Lower leg skin (tissue), 4 donors: ENCODE results near the gene SMC6. TPM values are rescaled to one million over a fixed set of nuclear protein-coding genes. Genes with fewer than 3 reads are reported as not detected.

ENCODE experiments used
- DNase-seq, 2 donors: peaks; one replicate each; pipeline ENCODE4 v3.0.0-alpha.2; 2019; ENCODE audit warnings: low spot score in 2 of 2
- H3K4me3 ChIP-seq: fragments of 200-600 bp; sonication (generic); 2 replicates; pipeline ENCODE4 v1.5.1; 2017; ENCODE audit warnings: mild to moderate bottlenecking, low read depth; ENCODE audit not compliant: poor library complexity, severe bottlenecking
- CTCF ChIP-seq, 3 donors: fragments of 450-650 bp; IDR thresholded peaks; one replicate each; pipeline ENCODE4 v1.5.1; 2016; ENCODE audit warnings: antibody characterized with exemption in 3 of 3, mild to moderate bottlenecking in 3 of 3, moderate library complexity in 2 of 3
- POLR2A ChIP-seq, 2 donors: fragments of 450-650 bp; IDR thresholded peaks; one replicate each; pipeline ENCODE4 v1.6.1; 2016 to 2017; ENCODE audit warnings: antibody characterized with exemption in 2 of 2, mild to moderate bottlenecking in 1 of 2, moderate library complexity in 1 of 2
- WGBS, 2 donors: methylation state at CpG; one replicate each; pipeline ENCODE4 v1.1.5; 2018; 5-methylcytosine and 5-hydroxymethylcytosine counted together
- intact Hi-C: fragments of 100-400 bp; cut with DNase I; formaldehyde crosslinking; loops from one replicate; pipeline ENCODE4 v1.15.0; 2023; ENCODE audit warnings: low total_unique reads
- total RNA-seq, 4 donors: library from RNA; depleted of rRNA; stranded (reverse); fragments of >200 nt; gene quantifications; one replicate each; pipeline ENCODE4 v1.1.0, GENCODE V29; 2016

Gene SMC6
- total RNA-seq, 4 donors from 2014 or later = 14.2 to 17.9 (median 15.4) TPM

- 85 to 86% methylated on average over 4 of the region's 4 CpGs for WGBS, 2 donors
- no peak overlapping the region for H3K4me3 ChIP-seq
- TF ChIP-seq CTCF (IDR thresholded peaks at IDR 0.05) (no peak), POLR2A (IDR thresholded peaks at IDR 0.05) (no peak)
- intact Hi-C loops = no loop called here
- DNase-seq = no peak
Measured at GRCh38 chr2:17644997-17645720, 108.5 kb downstream of the SMC6 start.

DNA sequence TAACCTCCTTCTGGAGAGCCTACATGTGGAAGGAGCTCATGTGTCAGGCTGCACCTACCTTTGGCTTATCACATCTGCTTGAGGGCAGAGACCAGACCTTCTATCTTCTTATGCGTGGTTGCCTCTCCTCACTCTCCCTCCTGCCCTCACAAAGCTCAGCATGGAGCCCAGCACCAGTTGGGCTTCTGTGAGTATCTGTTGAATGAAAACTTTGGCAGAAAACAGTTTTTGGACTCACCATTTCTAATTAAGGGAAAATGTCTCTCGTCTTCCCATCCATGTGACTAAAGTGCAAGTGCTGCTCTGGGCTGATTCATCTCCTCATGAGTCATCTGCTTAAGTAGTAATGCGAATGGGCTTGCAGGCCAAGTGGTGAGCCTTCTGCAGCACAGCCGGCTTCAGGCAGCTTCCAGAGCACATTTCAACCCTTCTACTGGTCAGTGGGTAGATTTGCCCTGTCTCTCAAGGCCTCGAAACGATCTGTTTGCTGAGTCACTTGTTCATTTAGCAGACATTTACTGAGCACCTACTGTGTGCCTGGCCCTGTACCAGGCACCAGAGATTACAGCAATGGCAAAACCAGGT lies 110.5 kb downstream of the SMC6 start:
- intact Hi-C loops = no loop called here
- TF ChIP-seq CTCF (IDR thresholded peaks at IDR 0.05) (no peak), POLR2A (IDR thresholded peaks at IDR 0.05) (no peak)
- peak in 1 of 2 donors; percentile 58 for DNase-seq
- WGBS, 2 donors = 29 to 32% methylated on average over 6 of the region's 6 CpGs
- H3K4me3 ChIP-seq = no peak overlapping the region

DNA sequence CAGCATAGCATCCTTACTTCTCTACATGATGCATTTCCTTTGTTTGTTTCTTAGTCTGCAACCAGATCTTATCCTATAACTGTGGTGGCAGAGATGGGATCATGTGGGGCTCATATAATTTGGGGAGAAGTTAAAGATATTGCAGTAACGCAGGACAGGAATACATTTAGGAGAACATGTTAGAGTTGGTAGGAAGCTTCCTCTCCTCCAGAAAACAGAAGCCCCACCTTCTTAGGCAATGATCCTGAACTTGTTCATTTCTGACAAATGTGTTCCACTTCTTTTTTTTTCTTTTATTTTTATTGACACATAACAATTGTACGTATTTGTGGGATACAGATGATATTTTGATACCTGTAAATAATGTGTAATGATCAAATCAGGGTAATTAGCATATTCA lies 113.2 kb downstream of the SMC6 start:
- H3K4me3 ChIP-seq = no peak overlapping the region
- no peak for DNase-seq
- WGBS, 2 donors = 92% methylated on average over 2 of the region's 2 CpGs
- TF ChIP-seq CTCF (IDR thresholded peaks at IDR 0.05) (no peak), POLR2A (IDR thresholded peaks at IDR 0.05) (no peak)
- intact Hi-C loops = no loop called here

DNA sequence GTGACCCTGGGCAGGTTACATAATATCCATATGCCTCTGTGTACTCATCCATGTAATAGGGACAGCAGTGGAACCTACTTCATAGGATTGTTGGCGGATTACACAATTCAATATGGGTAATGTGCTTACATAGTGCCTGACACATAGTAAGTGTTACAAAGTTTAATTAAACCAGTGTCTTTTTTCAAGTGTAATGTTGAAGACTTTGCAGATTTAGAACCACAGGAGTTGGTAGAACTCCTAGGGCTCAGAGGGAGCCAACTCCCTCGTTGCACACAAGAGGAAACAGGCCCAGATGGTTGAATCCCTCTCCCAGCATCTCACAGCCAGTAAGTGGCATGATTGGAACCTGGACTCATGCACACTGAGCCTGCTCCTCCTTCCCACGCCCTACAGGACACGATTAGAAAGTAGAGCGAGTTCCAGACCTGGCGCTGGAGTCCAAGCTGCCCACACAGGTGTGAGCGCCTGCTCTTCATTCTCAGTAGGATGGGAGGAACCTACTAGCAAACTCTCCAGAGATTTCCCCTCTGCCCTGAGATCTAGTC lies 115.3 kb downstream of the SMC6 start:
- TF ChIP-seq CTCF (IDR thresholded peaks at IDR 0.05) (no peak), POLR2A (IDR thresholded peaks at IDR 0.05) (no peak)
- no peak for DNase-seq
- no peak overlapping the region for H3K4me3 ChIP-seq
- intact Hi-C loops = no loop called here
- WGBS, 2 donors = 89 to 92% methylated on average over 7 of the region's 7 CpGs

DNA sequence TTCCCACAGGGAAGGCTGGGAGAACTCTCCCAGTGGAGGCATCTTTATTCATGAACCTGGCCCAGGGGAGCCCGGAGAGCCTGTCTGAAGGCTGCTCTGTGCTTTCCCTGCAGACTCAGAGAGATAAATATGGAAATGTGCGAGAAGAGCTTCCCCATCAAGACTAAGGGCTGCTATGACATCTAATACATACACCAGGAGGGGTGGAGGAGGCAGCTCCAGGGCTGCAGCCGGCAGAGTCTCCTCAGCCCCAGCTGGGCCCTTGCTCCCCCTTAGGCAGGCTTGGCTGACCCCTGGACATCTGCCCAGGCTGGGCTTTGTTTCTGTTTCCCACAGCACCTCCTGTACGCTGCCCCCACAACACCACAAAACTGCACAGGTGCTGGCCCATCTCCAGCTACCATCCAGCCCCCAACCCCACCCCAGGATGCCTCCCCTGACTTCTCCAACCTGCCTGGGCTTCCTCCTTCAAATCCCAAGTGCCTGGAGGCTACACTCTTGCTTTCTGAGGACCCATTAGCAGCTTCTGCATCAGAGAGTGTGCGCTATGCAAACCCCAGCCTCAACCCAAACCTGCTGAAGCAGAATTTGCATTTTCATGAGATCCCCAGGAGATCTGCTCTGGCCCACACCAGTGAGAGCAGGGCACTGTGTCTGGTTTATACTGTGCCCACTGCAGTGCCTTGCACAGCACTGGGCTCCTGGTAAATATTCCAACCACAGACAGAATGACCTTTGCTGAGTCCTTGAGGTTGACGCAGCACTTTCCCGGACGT lies 116.3 kb downstream of the SMC6 start:
- H3K4me3 ChIP-seq = no peak overlapping the region
- no peak for DNase-seq
- intact Hi-C loops = no loop called here
- TF ChIP-seq POLR2A (IDR thresholded peaks at IDR 0.05) = no peak
- TF ChIP-seq CTCF (IDR thresholded peaks at IDR 0.05) = no peak
- WGBS, 2 donors = 77 to 87% methylated on average over 8 of the region's 8 CpGs
